Osteoblast (primary cell): ENCODE data around the gene MAFB. TPM values are rescaled to one million over a fixed set of nuclear protein-coding genes. Genes with fewer than 3 reads are reported as not detected.

Experiments used
- DNase-seq: peaks from one replicate; pipeline ENCODE4 v3.0.0; 2011; ENCODE audit warnings: low spot score, mixed read lengths; ENCODE audit not compliant: insufficient read length; ENCODE audit errors: missing footprints
- H2AFZ ChIP-seq: 2 replicates; pipeline ENCODE4 v1.6.0; 2011; ENCODE audit warnings: mild to moderate bottlenecking, low read length
- H3K27ac ChIP-seq: 2 replicates; pipeline ENCODE4 v1.5.1; 2011; ENCODE audit warnings: mild to moderate bottlenecking, low read depth, low read length, moderate library complexity
- H3K27me3 ChIP-seq: 2 replicates; pipeline ENCODE4 v1.6.0; 2012; ENCODE audit warnings: mild to moderate bottlenecking, control low read depth, inconsistent platforms, low read length, moderate library complexity; ENCODE audit not compliant: insufficient read depth
- H3K36me3 ChIP-seq: 2 replicates; pipeline ENCODE4 v1.5.1; 2011; ENCODE audit warnings: mild to moderate bottlenecking, low read length, control low read depth, moderate library complexity; ENCODE audit not compliant: insufficient read depth
- H3K4me1 ChIP-seq: 2 replicates; pipeline ENCODE4 v1.5.1; 2011; ENCODE audit warnings: mild to moderate bottlenecking, low read length, control low read depth, moderate library complexity; ENCODE audit not compliant: insufficient read depth
- H3K4me2 ChIP-seq: 2 replicates; pipeline ENCODE4 v1.6.0; 2011; ENCODE audit warnings: mild to moderate bottlenecking, low read length; ENCODE audit not compliant: insufficient read depth
- H3K4me3 ChIP-seq: fragments of 200-600 bp; sonication (generic); 3 replicates; pipeline ENCODE4 v1.5.1; 2012; ENCODE audit warnings: mild to moderate bottlenecking, low read length, inconsistent platforms; ENCODE audit not compliant: insufficient read depth
- H3K79me2 ChIP-seq: 2 replicates; pipeline ENCODE4 v1.6.0; 2012; ENCODE audit warnings: mild to moderate bottlenecking, low read length, control low read depth, inconsistent platforms; ENCODE audit not compliant: insufficient read depth
- H3K9me3 ChIP-seq: 2 replicates; pipeline ENCODE4 v1.5.1; 2011; ENCODE audit warnings: low read depth, low read length, control low read depth
- H4K20me1 ChIP-seq: 2 replicates; pipeline ENCODE4 v1.6.0; 2012; ENCODE audit warnings: mild to moderate bottlenecking, low read length, control low read depth; ENCODE audit not compliant: insufficient read depth
- total RNA-seq: library from RNA; depleted of rRNA; stranded (reverse); fragments of >200 nt; gene quantifications from 2 replicates; pipeline ENCODE4 v1.2.3, GENCODE V29; 2012
- TF ChIP-seq, protein P1 (sequence below): IDR thresholded peaks from 2 replicates; pipeline ENCODE4 v1.5.1; 2011; ENCODE audit warnings: mild to moderate bottlenecking, low read depth, low read length, moderate library complexity; ENCODE audit errors: extremely low read depth

The MAFB gene
- total RNA-seq, 1 donor = 12.7 TPM

- Histone ChIP-seq H3K4me3 (no peak overlapping the region), H3K27me3 (no peaks in the 10 kb centered on the region), H3K79me2 (no peaks in the 10 kb centered on the region), H3K9me3 (no peaks in the 10 kb centered on the region), H4K20me1 (no peaks in the 10 kb centered on the region), H3K36me3 (no peaks in the 10 kb centered on the region), H3K27ac (no peak overlapping the region), H3K4me2 (no peak overlapping the region), H2AFZ (no peak overlapping the region), H3K4me1 (peaks cover 3% of the 10 kb centered on the region)
- TF ChIP-seq, protein P1, sequence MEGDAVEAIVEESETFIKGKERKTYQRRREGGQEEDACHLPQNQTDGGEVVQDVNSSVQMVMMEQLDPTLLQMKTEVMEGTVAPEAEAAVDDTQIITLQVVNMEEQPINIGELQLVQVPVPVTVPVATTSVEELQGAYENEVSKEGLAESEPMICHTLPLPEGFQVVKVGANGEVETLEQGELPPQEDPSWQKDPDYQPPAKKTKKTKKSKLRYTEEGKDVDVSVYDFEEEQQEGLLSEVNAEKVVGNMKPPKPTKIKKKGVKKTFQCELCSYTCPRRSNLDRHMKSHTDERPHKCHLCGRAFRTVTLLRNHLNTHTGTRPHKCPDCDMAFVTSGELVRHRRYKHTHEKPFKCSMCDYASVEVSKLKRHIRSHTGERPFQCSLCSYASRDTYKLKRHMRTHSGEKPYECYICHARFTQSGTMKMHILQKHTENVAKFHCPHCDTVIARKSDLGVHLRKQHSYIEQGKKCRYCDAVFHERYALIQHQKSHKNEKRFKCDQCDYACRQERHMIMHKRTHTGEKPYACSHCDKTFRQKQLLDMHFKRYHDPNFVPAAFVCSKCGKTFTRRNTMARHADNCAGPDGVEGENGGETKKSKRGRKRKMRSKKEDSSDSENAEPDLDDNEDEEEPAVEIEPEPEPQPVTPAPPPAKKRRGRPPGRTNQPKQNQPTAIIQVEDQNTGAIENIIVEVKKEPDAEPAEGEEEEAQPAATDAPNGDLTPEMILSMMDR = no peak
- no peak for DNase-seq
These were observed 38.3 kb downstream of the MAFB start for GRCh38 chr20:40650707-40651106.

DNA sequence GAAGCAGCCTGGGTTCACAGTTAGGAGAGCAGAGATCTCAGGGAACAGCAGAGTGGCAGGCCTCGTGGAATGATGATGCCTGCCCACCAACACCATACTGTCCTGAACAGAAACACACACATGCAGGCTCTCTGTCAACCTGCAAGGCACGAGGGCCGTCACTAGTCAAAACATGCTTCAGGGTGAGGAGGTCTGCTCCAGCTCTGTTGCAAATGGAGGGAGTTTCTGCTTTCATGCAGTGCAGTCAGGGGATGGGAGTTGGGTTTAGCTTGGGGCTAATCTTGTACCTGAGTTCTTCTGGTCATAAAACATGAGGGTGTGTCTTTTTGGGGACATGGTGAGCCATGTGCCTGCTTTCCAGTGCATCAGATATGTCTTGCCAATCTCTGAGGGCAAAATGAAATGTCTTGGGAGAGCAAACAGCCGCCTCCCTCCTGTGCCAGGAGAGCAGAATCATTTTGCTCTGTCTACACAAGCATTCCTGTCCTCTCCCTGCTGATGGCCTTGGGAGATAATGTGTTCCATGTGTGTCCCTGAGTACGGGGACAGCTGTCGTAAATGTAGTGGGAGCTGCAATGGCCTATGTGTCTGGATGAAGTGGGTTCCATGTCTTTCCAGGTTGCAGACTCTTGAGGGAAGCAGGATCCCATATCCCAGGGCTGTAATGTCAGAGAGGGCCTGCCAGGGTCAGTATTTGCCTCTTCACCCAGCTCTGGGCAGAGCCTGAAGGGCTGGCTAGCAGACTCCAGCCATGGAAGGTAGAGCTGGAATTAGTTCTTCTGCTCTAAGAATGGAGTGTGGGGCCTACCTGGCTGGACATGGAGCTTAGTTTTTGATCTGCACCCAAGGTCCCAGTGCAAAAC is 40.6 kb downstream of the MAFB start:
- Histone ChIP-seq H3K79me2 (no peaks in the 10 kb centered on the region), H2AFZ (no peak overlapping the region), H3K9me3 (no peaks in the 10 kb centered on the region), H3K27me3 (no peaks in the 10 kb centered on the region), H3K4me1 (peaks cover 3% of the 10 kb centered on the region), H3K36me3 (no peaks in the 10 kb centered on the region), H3K27ac (no peak overlapping the region), H3K4me2 (no peak overlapping the region), H3K4me3 (no peak overlapping the region), H4K20me1 (no peaks in the 10 kb centered on the region)
- DNase-seq = no peak
- TF ChIP-seq, protein P1 = no peak

DNA sequence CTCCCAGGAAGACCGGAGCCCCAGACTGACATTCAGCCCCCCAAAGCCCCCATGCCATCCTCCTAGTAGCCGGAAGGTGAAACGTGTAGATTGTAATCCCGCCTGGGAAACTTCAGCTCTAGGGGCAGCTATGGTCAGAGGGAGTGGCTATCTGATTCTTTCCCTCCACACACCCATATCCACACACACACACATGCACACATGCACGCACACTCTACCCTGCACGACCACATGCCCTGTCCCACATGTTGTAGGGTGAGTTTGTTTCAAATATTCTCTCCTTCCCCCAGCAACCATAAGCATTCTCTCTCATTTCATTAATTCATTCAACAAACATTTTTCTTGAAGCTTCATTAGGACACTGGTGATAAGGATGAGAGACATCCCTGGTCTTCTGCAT is 42.2 kb downstream of the MAFB start:
- Histone ChIP-seq H3K4me1 (peaks cover 3% of the 10 kb centered on the region), H3K4me2 (no peak overlapping the region), H3K9me3 (no peaks in the 10 kb centered on the region), H3K27ac (no peak overlapping the region), H4K20me1 (no peaks in the 10 kb centered on the region), H3K79me2 (no peaks in the 10 kb centered on the region), H3K27me3 (no peaks in the 10 kb centered on the region), H3K36me3 (no peaks in the 10 kb centered on the region), H2AFZ (no peak overlapping the region), H3K4me3 (no peak overlapping the region)
- TF ChIP-seq, protein P1 = no peak
- DNase-seq = no peak

DNA sequence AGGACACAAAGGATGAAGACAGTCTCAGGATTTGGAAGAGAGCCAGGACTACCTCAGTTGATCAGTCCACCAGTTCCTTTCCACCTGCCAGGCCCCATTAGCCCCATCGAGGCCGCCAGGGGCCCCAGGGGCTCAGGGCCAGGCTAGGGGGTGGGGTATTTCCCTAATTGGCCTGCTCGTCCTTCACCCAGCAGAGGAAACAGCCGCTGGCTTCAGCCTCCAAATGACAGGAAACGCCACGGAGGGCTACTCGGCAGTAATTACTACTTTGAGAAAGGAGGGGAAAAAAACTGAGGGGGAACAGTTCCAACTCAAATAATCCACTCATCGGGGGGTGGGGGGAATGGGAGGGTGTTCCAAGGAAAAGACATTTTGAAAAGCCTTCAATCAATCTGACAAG is 42.7 kb downstream of the MAFB start:
- Histone ChIP-seq H3K4me2 (no peak overlapping the region), H3K27me3 (no peaks in the 10 kb centered on the region), H3K9me3 (no peaks in the 10 kb centered on the region), H3K36me3 (no peaks in the 10 kb centered on the region), H2AFZ (no peak overlapping the region), H3K79me2 (no peaks in the 10 kb centered on the region), H4K20me1 (no peaks in the 10 kb centered on the region), H3K4me3 (no peak overlapping the region), H3K4me1 (no peaks in the 10 kb centered on the region), H3K27ac (no peak overlapping the region)
- DNase-seq = no peak
- TF ChIP-seq, protein P1 = no peak
